H1 (cell line): ENCODE results near the gene ATG4C. TPM values are rescaled to one million over a fixed set of nuclear protein-coding genes. Genes with fewer than 3 reads are reported as not detected.

ENCODE experiments used
- CTCF ChIA-PET: fragments of 300-600 bp; sonication (Branson Sonifier 250); formaldehyde crosslinking; loops from one replicate; lab custom pipeline; 2021; ENCODE audit not compliant: partially characterized antibody; lab: Charles Lee
- POLR2A ChIA-PET: fragments of 300-600 bp; sonication (Branson Sonifier 250); formaldehyde crosslinking; loops from one replicate; lab custom pipeline; 2021; ENCODE audit warnings: inconsistent platforms; ENCODE audit not compliant: partially characterized antibody; lab: Charles Lee
- DNase-seq, 2 experiments: peaks; one replicate each; pipeline versions ENCODE4 v3.0.0 to v3.0.0-alpha.2; 2010 to 2022; ENCODE audit warnings: low spot score in 2 of 2, low read depth in 1 of 2, mixed read lengths in 1 of 2
- FAIRE-seq: peaks from 2 replicates; lab custom pipeline; 2011; peaks lifted over from hg19 to GRCh38; lab: Jason Lieb, UNC
- H2AFZ ChIP-seq: 2 replicates; pipeline ENCODE4 v1.8.1; 2012; ENCODE audit warnings: low read length, inconsistent platforms
- H2AK5ac ChIP-seq: 2 replicates; pipeline ENCODE4 v1.6.1; 2013; ENCODE audit warnings: low read depth, low read length
- H2BK120ac ChIP-seq: replicated peaks from 2 replicates; pipeline ENCODE3; 2013; ENCODE audit warnings: low read depth, low read length, inconsistent platforms
- H2BK12ac ChIP-seq: 2 replicates; pipeline ENCODE4 v1.6.1; 2013; ENCODE audit warnings: low read depth, low read length
- H2BK15ac ChIP-seq: 2 replicates; pipeline ENCODE4 v1.6.1; 2013; ENCODE audit warnings: low read length
- H2BK20ac ChIP-seq: 2 replicates; pipeline ENCODE4 v1.6.1; 2013; ENCODE audit warnings: low read length
- H2BK5ac ChIP-seq: 2 replicates; pipeline ENCODE4 v1.6.1; 2013; ENCODE audit warnings: low read depth, low read length
- H3K14ac ChIP-seq: 2 replicates; pipeline ENCODE4 v1.6.1; 2013; ENCODE audit warnings: inconsistent platforms; ENCODE audit not compliant: insufficient read length
- H3K18ac ChIP-seq: 2 replicates; pipeline ENCODE4 v1.6.1; 2013; ENCODE audit warnings: low read length; ENCODE audit errors: extremely low read depth
- H3K23ac ChIP-seq: 2 replicates; pipeline ENCODE4 v1.6.1; 2013; ENCODE audit warnings: inconsistent platforms; ENCODE audit not compliant: insufficient read length
- H3K23me2 ChIP-seq: 2 replicates; pipeline ENCODE4 v1.6.1; 2013; ENCODE audit warnings: low read depth, low read length
- H3K27ac ChIP-seq: 2 replicates; pipeline ENCODE4 v1.6.1; 2011; ENCODE audit warnings: low read depth, low read length, inconsistent platforms
- H3K27me3 ChIP-seq, 4 experiments: replicated peaks in 1 of 4; 1 replicate in 1 of 4; 2 replicates in 3 of 4; pipeline versions ENCODE4 v1.6.1 to v1.8.1; 2011 to 2013; ENCODE audit warnings: low read length in 3 of 4, mild to moderate bottlenecking in 3 of 4, inconsistent platforms in 2 of 4, mixed read lengths in 2 of 4, moderate library complexity in 1 of 4; ENCODE audit not compliant: control insufficient read depth in 3 of 4, insufficient read depth in 3 of 4; ENCODE audit errors: extremely low read depth in 1 of 4
- H3K36me3 ChIP-seq, 4 experiments: 2 replicates each; pipeline versions ENCODE4 v1.6.1 to v1.8.1; 2011 to 2013; ENCODE audit warnings: mild to moderate bottlenecking in 4 of 4, low read length in 3 of 4, moderate library complexity in 2 of 4, control low read depth in 1 of 4, inconsistent platforms in 1 of 4; ENCODE audit not compliant: insufficient read depth in 4 of 4, control insufficient read depth in 2 of 4
- H3K4ac ChIP-seq: replicated peaks from 2 replicates; pipeline ENCODE3; 2013; ENCODE audit warnings: low read length, low read depth, mixed read lengths, inconsistent platforms; ENCODE audit not compliant: insufficient read length
- H3K4me1 ChIP-seq, 4 experiments: replicated peaks in 1 of 4; 1 replicate in 1 of 4; 2 replicates in 3 of 4; pipeline versions ENCODE4 v1.6.1 to v1.8.1; 2011 to 2013; ENCODE audit warnings: low read length in 3 of 4, inconsistent platforms in 2 of 4, mixed read lengths in 1 of 4; ENCODE audit not compliant: insufficient read depth in 4 of 4, control insufficient read depth in 3 of 4
- H3K4me2 ChIP-seq, 2 experiments: 2 replicates each; pipeline versions ENCODE4 v1.6.1 to v1.8.1; 2011 to 2013; ENCODE audit warnings: low read depth in 2 of 2, low read length in 2 of 2, control low read depth in 1 of 2, inconsistent platforms in 1 of 2, mild to moderate bottlenecking in 1 of 2; ENCODE audit not compliant: insufficient read depth in 1 of 2
- H3K4me3 ChIP-seq, 4 experiments: fragments of 200-600, 300-600 bp in 1 of 4; sonication (generic), shearing (Covaris generic), sonication (Bioruptor Twin) in 1 of 4; 2 replicates each; pipeline versions ENCODE4 v1.5.1 to v1.8.1; 2011 to 2016; ENCODE audit warnings: low read length in 4 of 4, low read depth in 3 of 4, control low read depth in 2 of 4, inconsistent platforms in 2 of 4, mild to moderate bottlenecking in 2 of 4, mixed read lengths in 1 of 4, moderate library complexity in 1 of 4; ENCODE audit not compliant: insufficient read depth in 2 of 4; ENCODE audit errors: extremely low read depth in 1 of 4
- H3K56ac ChIP-seq: replicated peaks from 2 replicates; pipeline ENCODE3; 2013; ENCODE audit warnings: low read depth, mild to moderate bottlenecking, mixed read lengths, low read length, inconsistent platforms; ENCODE audit not compliant: insufficient read length
- H3K79me1 ChIP-seq: 2 replicates; pipeline ENCODE4 v1.6.1; 2013; ENCODE audit warnings: low read depth, low read length, control low read depth
- H3K79me2 ChIP-seq, 2 experiments: 2 replicates each; pipeline versions ENCODE4 v1.6.1 to v1.8.1; 2012 to 2013; ENCODE audit warnings: low read length in 2 of 2, mild to moderate bottlenecking in 2 of 2, inconsistent platforms in 1 of 2; ENCODE audit not compliant: insufficient read depth in 2 of 2, control insufficient read depth in 1 of 2
- H3K9ac ChIP-seq, 4 experiments: replicated peaks in 1 of 4; 1 replicate in 1 of 4; 2 replicates in 3 of 4; pipeline versions ENCODE4 v1.6.1 to v1.8.1; 2011 to 2013; ENCODE audit warnings: low read depth in 3 of 4, low read length in 3 of 4, control low read depth in 2 of 4, mild to moderate bottlenecking in 2 of 4, moderate library complexity in 2 of 4, inconsistent platforms in 1 of 4; ENCODE audit errors: extremely low read depth in 1 of 4
- H3K9me3 ChIP-seq, 2 experiments: 2 replicates each; pipeline versions ENCODE4 v1.6.1 to v1.8.1; 2012 to 2013; ENCODE audit warnings: mild to moderate bottlenecking in 2 of 2, moderate library complexity in 2 of 2, control low read depth in 1 of 2, inconsistent platforms in 1 of 2, low read depth in 1 of 2, low read length in 1 of 2, mixed read lengths in 1 of 2; ENCODE audit not compliant: insufficient read depth in 2 of 2
- H4K20me1 ChIP-seq, 2 experiments: replicated peaks in 1 of 2; 2 replicates each; pipeline versions ENCODE3 to v1.8.1; 2011 to 2013; ENCODE audit warnings: inconsistent platforms in 2 of 2, low read length in 2 of 2, mild to moderate bottlenecking in 1 of 2; ENCODE audit not compliant: insufficient read depth in 2 of 2, control insufficient read depth in 1 of 2
- H4K5ac ChIP-seq: 2 replicates; pipeline ENCODE4 v1.6.1; 2013; ENCODE audit warnings: low read length, low read depth, mixed read lengths, inconsistent platforms; ENCODE audit not compliant: insufficient read length
- H4K8ac ChIP-seq: 2 replicates; pipeline ENCODE4 v1.8.0; 2013; ENCODE audit warnings: mild to moderate bottlenecking, moderate library complexity, low read length, inconsistent platforms; ENCODE audit not compliant: insufficient read depth; ENCODE audit errors: extremely low read depth
- H4K91ac ChIP-seq: replicated peaks from 2 replicates; pipeline ENCODE3; 2013; ENCODE audit warnings: low read length, mixed read lengths, inconsistent platforms; ENCODE audit not compliant: insufficient read length
- ATF2 ChIP-seq: IDR thresholded peaks from 2 replicates; pipeline ENCODE4 v1.6.1; 2012; ENCODE audit warnings: low read length, inconsistent platforms
- CTCF ChIP-seq, 3 experiments: IDR thresholded peaks; 1 replicate in 2 of 3; 2 replicates in 1 of 3; pipeline versions ENCODE4 v1.5.1 to v1.6.1; 2011; ENCODE audit warnings: low read length in 3 of 3, mild to moderate bottlenecking in 3 of 3, inconsistent platforms in 2 of 3, low read depth in 1 of 3, moderate library complexity in 1 of 3; ENCODE audit not compliant: insufficient read depth in 1 of 3; ENCODE audit errors: control extremely low read depth in 1 of 3
- E2F6 ChIP-seq: IDR thresholded peaks from 2 replicates; pipeline ENCODE4 v1.6.1; 2012; ENCODE audit warnings: inconsistent platforms
- GABPA ChIP-seq: IDR thresholded peaks from 2 replicates; pipeline ENCODE4 v1.6.1; 2011; ENCODE audit warnings: mild to moderate bottlenecking, low read length, moderate library complexity, borderline replicate concordance; ENCODE audit not compliant: insufficient read depth
- HDAC6 ChIP-seq: IDR thresholded peaks from one replicate; pipeline ENCODE4 v1.7.1; 2012; ENCODE audit warnings: low read depth, mild to moderate bottlenecking, inconsistent platforms, low read length, moderate library complexity
- TEAD4 ChIP-seq: IDR thresholded peaks from 2 replicates; pipeline ENCODE4 v1.6.1; 2012; ENCODE audit warnings: low read depth, low read length, inconsistent platforms, mixed read lengths
- USF2 ChIP-seq: IDR thresholded peaks from 2 replicates; pipeline ENCODE4 v1.6.1; 2011; ENCODE audit warnings: low read length, improper control_type of control experiment
- WGBS, 2 experiments: shearing (Covaris generic) in 1 of 2; methylation state at CpG; one replicate each; pipeline versions ENCODE4 v1.1.6 to v1.1.7; 2013 to 2015; ENCODE audit warnings: low lambda C conversion rate in 2 of 2, mixed read lengths in 2 of 2, inconsistent platforms in 1 of 2, low coverage in 1 of 2, missing lambda C conversion rate in 1 of 2; ENCODE audit not compliant: insufficient replicate concordance in 2 of 2, insufficient coverage in 1 of 2, insufficient read length in 1 of 2; ENCODE audit errors: extremely low coverage in 1 of 2, missing lambda C conversion rate in 1 of 2; 5-methylcytosine and 5-hydroxymethylcytosine counted together
- polyA plus RNA-seq, 7 experiments: library from polyadenylated mRNA; depleted of rRNA in 3 of 7; stranded (reverse) in 5 of 7; unstranded in 2 of 7; fragments of >200 nt in 5 of 7; fragments of 200-250 nt in 2 of 7; gene quantifications; 1 replicate in 5 of 7; 2 replicates in 1 of 7; 4 replicates in 1 of 7; pipeline versions ENCODE4 v1.2.1 to v1.2.3, GENCODE V29; 2011 to 2013; ENCODE audit warnings: missing spikeins in 2 of 7, mixed read lengths in 2 of 7
- total RNA-seq: library from RNA; stranded (reverse); fragmentation: NEBNext Ultra II Directional; extraction: Animal tissue kit (Norgen Biotek cat#: 25700); gene quantifications from 2 replicates; pipeline ENCODE4 v1.2.1, GENCODE V29; 2021

ATG4C gene
- total and polyA plus RNA-seq, 2 of the 8 experiments (the other 6 are each of a cell fraction or from before 2014, with no cell fraction given): 5.1 to 22.2 TPM

GRCh38 chr1:62849031-62849430, 65.1 kb downstream of the ATG4C start:
- Histone ChIP-seq H2BK120ac (no peak overlapping the region), H4K5ac (no peak overlapping the region), H2AK5ac (no peak overlapping the region), H2BK15ac (no peak overlapping the region), H3K36me3 (peaks cover 0 to 3% (median 0%) of the 10 kb centered on the region in 4 experiments; a peak in 2 of 8 replicates), H3K14ac (no peak overlapping the region), H3K18ac (no peak overlapping the region), H2BK20ac (no peak overlapping the region), H2BK5ac (no peak overlapping the region), H3K4ac (no peak overlapping the region), H2AFZ (no peak overlapping the region), H4K8ac (no peak overlapping the region), H3K9me3 (no peaks in the 10 kb centered on the region), H4K91ac (no peak overlapping the region), H3K23me2 (no peaks in the 10 kb centered on the region), H3K27ac (no peak overlapping the region), H2BK12ac (no peak overlapping the region), H3K56ac (no peak overlapping the region), H3K79me2 (no peaks in the 10 kb centered on the region), H3K27me3 (no peaks in the 10 kb centered on the region), H3K4me1 (no peaks in the 10 kb centered on the region), H3K9ac (no peak overlapping the region), H3K79me1 (no peaks in the 10 kb centered on the region), H4K20me1 (no peaks in the 10 kb centered on the region), H3K4me3 (no peak overlapping the region), H3K4me2 (no peak overlapping the region), H3K23ac (no peak overlapping the region)
- DNase-seq (no peak), FAIRE-seq (peak; percentile 28)
- ChIA-PET CTCF (interaction anchor here (0.6 to 1.6 kb wide), 11 partner anchors 8 to 142 kb away, joined by 3 to 9 read pairs (median 3); no protein-coding TSS in a partner anchor), POLR2A (no interaction called here)
- 78% methylated on average over 4 of the region's 4 CpGs; no CpG with 5 or more reads in 1 of the 2 experiments for WGBS, 2 experiments
- no peak for TF ChIP-seq USF2
- peak in 2 of 3 experiments; percentile 40; a peak in 2 of 4 replicates for TF ChIP-seq CTCF (IDR thresholded peaks at IDR 0.05; ENCODE audit: control extremely low read depth in 1 of 3, insufficient read depth in 1 of 3, low read depth in 1 of 3, low read length in 3 of 3)
- 0 out of 2 replicates have a peak, but pooled peaks have one; percentile 9 for TF ChIP-seq TEAD4
- no peak for TF ChIP-seq E2F6
- no peak for TF ChIP-seq HDAC6
- TF ChIP-seq GABPA: no peak
- TF ChIP-seq ATF2: no peak
